Right renal cortex interstitium (tissue), 3 donors: ENCODE measurements around the gene C1QL4. TPM values are rescaled to one million over a fixed set of nuclear protein-coding genes. Genes with fewer than 3 reads are reported as not detected.
"Not testable (repeated sequence)": the region's sequence is repeated elsewhere in the genome, so short reads cannot be mapped to it uniquely, and the experiment has no call there.

Experiments used
- DNase-seq, 3 donors: peaks; one replicate each; pipeline ENCODE4 v3.0.0-alpha.2; 2013; ENCODE audit warnings: low read depth in 3 of 3, low spot score in 2 of 3
- polyA plus RNA-seq, 3 donors: library from polyadenylated mRNA; unstranded; fragments of 120-200 nt; gene quantifications; one replicate each; pipeline ENCODE4 v1.2.1, GENCODE V29; 2013; ENCODE audit not compliant: insufficient read length in 3 of 3

C1QL4 gene
- 1 to 10 TPM in 1 of 3 donors, under 1 TPM in 2; 0.94 to 1.5 (median 0.99) TPM for polyA plus RNA-seq

DNA sequence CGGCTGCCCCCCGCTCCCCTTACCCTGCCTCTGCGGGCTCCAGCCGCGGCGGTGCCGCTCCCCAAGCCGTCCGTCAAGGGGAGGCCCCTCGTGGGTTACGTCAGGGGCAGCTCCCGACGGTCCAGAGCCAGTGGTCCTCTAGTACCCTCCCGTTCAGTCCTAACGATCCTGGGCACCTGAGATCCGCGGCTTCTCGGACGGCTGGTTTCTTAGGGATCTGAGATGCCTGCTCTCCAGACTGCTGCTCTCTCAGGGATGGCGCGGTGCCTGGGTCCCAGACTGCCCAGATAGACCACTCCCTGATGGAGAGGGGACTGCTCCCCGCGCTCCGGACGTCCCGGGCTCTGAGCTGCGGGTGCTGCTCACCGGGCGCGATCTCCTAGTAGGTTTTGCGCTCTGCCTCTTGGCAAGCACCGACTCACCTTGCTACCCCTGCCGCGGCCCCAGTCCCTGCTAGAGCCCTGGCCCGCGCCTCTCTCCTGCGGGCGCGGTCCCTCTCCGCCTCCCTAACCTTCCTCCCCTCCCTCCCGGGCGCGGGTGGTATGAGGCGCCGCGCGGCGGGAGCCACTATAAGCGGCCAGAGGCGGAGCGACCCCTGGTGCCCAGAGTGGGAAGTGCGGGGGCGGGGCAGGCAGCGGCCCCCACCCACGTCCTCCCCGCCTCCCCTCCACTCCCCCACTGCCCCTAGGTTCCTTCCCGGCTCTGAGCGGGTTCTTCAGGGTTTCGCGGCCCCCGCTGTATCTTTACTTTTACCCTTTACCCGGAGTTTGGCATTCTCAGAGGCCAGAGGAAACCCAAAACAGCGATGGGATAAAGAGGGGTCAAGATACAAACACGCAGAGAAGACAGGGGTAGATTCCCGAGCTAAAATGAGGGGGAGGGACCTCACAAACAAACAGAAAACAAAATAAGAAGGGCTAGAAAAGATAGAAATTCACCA, at the start of gene C1QL4:
C1QL4 (minus strand) TSS at position 544 of the 940 bp plus-strand sequence. CDS start 711 bp downstream, outside the sequence.
- no peak for DNase-seq

DNA sequence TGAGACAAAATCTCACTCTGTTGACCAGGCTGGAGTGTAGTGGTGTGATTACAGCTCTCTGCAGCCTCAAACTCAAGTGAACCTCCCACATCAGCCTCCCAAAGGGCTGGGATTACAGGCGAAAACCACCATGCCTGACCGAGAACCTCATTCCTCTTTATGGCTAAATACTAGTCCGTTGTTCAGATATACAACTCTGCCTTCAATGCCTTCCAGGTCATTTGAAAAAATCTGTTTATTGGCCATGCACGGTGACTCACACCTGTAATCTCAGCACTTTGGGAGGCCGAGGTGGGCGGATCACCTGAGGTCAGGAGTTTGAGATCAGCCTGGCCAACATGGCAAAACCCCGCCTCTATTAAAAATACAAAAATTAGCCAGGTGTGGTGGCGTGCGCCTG, 43.2 kb upstream of the C1QL4 start:
- DNase-seq = not testable (repeated sequence)

DNA sequence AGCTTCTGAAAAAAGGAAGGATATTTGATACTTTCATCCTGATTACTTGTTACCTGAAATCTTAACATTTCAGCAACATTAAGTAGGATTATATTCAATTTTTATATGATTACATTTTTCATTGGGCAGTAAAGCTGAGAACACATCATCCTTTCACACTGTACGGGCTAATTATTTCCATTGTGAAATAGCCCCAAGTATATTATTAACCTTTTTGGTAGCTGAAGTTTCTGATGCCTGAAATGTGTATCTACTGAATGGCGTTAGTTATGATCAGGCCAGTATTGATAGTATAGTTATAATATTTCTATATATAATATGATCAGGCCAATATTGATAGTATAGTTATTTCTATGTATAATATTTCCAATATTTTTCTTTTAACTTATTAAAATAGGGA, 40.4 kb upstream of the C1QL4 start:
- DNase-seq = no peak

DNA sequence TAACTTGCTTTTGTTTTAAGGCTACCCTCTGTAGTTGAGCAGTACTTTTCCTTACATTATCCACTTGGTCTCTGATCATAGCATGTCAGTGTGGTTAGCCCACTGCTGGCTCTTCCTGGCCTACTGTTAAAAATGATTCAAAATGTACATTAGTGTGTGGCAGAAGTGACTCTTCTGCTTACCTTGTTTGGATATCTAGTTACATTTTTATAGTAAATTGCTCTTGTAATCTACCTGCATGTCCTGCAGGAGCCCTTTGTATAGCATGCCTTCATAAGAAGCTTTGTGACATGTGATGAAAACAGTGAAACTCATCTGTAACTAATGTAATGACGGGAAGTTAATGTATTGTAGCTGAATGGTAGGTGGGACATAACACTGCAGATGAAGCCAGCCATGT, 38.4 kb upstream of the C1QL4 start:
- DNase-seq = no peak

DNA sequence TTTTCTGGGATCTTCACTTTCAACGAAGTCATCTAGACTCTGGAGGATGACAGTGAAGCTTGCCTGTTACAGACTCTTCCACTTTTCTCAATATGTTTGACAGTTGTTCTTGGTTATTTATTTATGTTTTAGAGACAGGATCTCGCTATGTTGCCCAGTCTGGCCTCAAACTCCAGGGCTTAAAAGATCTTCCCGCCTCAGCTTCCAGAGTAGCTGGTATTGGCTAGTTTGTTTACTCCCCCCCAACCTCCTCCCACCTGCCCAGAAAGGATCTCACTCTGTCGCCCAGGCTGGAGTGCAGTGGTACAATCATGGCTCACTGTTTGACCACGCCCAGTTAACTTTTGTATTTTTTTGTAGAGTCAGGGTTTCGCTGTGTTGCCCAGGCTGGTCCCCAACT, 33.6 kb upstream of the C1QL4 start:
- no peak for DNase-seq

DNA sequence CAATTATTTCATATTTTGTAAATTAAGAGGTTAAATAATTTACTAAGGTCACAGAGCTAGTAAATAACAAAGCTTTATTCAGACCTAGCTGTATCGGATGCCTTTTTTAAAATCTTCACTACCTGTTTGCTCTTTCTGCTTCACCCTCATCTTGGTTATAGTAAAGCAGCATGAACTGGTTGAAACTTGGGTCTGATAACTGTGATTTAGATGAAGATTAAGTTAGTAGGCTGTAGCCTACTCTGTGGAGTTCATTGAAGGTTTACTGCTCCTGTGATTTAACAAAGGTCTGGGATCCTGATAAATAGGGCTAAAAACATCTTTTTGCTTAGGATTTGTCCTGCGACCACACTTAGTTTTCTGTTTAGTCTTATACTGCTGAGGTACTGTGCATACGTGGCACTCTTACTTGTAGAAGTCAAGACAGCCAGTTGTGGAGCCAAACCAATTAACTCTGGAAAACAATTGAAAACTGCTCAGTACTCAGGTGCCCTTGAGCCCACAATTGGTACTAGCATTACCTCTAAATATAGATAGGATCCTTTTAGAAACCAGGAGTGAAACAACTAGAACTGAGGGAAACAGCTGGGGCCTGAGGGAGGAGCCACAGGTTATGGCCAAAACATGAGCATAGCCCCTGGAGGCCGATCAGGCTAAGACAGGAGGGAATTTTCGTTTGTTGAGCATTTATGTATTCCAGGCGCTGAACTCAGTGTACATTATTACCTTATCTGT, 32.6 kb upstream of the C1QL4 start:
- no peak for DNase-seq

DNA sequence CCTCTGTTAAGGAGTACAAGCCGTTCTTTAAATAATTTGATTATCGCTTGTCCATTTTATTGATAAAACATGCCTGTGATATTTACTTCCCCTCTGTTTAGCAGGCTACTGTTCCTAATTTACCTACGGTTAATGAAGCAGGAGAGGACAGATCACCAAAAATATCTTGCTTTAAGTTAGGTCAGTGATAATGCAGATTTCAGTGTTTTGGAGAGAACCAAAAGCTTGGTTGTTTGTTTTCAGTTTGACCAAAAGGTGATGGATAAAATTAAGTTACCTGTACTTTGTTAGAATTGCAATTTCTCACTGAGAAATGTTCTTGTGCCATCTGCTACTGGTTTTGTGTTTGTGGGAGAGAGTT, 31.2 kb upstream of the C1QL4 start:
- DNase-seq = no peak

DNA sequence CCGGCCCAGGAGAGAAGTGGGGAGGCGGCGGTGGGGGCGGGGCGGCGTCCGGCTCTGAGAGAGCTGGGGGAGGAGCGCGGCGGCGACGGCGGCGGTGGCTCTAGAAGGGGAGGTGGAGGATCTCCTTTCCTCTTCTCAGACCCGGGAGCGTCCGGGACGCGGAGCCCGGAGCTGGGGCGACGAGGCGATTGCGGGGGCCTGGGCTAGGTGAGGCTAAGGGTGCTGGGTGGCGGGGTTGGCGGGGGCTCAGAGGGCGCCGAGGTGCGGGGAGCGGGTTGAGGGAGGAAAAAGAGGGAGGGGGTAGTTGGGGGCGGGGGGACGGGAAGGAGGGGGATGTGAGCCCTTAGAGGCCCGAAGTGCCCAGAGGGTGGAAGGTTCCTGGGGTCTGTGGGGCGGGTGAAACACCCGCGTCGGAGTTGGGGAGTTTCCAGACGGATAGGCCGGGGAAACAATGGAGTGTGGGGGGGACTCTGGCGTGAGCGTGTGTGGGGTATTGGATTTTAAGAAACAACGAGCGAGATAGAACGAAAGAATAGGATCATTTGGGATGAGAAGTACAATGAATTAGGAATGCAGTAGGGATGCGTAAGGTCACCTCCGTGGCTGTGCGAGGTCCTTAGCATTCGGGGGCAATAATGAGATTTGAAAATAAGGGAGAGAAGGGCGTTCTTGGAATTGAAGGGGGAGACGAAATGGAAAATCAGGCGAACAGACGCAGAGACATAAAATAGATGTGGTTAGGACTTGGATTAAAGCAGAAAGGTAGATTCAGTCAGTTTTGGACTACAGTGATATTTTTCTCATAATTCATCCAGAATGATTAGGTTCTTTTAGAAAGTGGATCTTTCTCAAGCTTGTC, 30.6 kb upstream of the C1QL4 start, which contains the start of gene SPATS2:
SPATS2 (plus strand) TSS at position 82 of the 859 bp plus-strand sequence. CDS start 93,551 bp downstream, outside the sequence.
- no peak for DNase-seq

DNA sequence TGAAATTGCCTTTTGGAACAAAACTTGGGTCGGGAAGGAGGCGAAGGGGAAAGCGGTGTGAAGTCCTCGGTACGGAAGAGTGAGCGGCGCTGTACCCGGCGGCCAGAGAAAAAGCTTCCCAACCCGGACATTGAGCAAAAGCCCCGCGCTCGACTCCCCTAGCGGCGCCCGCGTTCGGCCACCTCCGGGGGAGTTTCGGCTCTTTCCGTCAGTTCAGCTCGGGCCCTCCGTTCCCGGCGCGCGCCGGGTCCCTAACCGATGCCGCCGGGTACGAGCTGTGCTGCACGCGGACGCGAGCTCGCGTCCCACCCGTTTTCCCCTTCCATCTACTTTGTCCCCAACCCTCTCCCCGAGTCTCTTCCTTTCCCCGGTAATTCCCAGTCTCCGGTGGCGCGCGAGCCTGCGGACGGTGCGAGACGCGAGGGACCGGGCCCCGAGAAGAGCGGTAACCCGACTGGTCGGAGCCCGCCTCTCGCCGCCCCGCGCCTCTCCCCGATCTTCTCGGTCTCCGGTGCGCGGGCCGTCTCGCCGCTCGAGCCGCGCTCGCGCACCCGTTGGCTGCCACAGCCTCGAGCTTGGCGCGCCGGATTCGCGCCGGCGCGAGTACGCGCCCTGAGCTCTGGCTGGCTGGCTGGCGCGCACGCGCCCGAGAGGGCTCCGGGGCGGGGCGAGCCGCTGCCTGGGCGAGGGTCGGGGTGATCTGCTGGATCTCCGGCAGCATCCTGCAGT, 29.8 kb upstream of the C1QL4 start:
- peak in 2 of 3 donors; percentile 85 to 88 for DNase-seq

DNA sequence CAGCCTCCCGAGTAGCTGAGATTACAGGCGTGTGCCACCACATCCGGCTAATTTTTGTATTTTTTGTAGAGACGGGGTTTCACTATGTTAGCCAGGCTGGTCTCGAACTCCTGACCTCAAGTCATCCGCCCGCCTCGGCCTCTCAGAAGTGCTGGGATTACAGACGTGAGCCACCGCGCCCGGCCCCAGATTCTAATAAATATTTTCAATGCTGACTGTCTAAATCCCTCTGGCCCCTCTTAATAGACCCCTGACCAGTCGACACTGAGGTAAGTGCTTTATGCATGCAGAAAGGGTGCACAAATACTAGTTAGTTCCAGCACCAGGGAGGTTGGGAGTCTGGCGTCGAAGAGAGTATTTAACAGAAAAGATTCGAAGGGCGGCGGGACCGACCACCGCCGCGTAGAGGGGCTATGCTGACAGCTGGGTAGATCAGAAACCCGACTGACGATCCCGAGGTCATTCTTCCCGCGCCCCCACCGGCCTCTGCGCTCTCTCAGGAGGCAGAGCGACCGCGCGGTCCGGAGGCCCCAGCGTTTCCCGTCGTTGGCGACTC, 29.2 kb upstream of the C1QL4 start:
- DNase-seq = no peak

DNA sequence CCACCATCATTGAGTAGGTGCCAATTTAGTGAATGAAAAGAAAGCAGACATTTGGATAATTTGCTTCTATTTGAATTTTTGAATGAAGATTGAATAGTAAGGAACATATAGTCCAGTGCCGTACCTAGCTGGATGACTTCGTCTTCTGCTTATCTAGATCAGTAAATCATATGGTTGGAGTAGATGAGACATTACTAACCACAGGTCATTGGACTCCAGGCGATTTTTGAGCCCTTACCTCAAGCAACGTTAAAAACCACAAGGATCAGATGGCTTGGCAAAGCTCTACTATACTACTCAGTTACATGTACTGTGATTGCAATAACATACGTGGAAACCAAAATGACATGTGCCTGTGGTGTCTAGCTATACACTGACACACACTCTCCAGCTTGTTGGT, 28.6 kb upstream of the C1QL4 start:
- DNase-seq = no peak

DNA sequence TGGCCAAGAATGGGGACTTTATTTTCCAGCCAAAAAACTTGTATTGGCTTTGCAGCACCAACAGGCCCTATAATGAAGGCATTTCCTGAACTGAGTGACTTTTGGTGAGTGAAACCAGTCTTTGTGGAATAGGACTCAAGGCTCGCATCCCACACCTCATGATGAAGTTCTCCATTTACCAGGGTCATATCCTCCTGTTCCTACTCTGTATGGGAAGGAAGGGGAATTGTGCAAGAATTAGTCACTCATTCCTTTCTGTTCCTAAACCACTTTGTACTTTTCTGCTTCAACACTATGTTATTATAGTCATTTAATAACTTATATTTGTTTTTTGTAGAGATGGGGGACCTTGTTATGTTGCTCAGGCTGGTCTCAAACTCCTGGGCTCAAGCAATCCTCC, 28.0 kb upstream of the C1QL4 start:
- no peak for DNase-seq

DNA sequence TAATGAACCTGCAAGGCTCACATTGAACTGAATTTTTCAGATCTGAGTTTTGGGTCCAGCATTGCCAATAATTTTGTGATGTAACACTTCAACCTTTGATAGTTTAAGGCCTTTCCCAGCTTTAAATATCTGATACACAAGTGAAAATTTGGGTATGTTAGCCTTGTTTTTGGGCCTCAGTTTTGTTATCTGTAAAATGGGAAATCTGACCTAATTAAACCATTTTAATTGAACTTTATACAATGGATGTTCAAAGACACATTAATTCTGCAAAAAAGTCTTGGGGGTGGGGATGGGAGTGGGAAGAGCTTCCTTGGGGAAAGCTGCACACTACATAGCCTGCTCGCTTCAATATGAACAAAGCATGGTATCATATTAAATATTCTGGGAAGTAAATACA, 25.1 kb upstream of the C1QL4 start:
- DNase-seq = no peak

DNA sequence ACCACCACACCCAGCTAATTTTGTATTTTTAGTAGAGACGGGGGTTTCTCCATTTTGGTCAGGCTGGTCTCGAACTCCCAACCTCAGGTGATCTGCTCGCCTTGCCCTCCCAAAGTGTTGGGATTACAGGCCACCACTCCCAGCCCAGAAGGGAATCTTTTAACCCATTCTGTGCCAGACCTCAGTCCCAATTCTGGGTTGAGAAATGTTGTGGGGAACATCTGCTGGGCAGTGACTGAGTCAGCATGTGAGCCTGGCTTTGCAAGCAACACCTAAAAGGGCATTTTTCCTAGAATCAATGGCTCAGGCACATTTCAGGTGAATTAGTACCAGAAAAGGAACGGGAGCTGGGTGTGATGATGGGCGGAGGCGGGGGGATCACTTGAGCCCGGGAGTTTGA, 22.7 kb upstream of the C1QL4 start:
- no peak for DNase-seq

DNA sequence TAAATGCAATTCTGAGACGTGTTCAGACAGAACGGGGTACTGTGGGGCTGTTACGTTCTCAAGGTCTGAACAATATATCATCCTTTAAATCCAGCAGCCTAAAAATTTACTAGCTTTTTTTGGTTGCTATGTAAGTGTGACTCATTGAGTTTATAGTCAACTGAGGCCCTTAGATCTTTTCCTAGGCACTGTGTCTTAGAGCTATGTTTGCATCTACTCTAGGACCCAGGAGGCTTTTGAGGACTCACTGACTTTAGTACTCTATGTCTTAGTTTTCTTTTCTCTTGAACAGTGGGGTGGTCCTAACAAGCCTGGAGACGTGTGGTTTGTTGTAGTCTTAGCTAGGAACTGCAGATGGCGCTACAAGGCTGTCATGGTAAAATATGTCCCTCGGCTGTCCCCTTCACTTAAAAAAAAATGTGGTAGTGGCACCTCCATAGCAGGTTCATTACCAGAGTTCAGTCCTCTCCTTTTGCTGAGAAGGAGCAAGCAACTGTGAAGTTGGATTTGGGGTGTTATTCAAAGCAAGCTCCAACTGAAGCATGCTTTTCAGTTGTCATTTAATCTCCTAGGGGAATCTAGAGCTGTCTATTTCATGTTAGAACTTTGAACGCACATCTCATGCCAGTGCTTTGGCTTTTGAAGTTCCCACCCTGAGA, 21.6 kb upstream of the C1QL4 start:
- no peak for DNase-seq

DNA sequence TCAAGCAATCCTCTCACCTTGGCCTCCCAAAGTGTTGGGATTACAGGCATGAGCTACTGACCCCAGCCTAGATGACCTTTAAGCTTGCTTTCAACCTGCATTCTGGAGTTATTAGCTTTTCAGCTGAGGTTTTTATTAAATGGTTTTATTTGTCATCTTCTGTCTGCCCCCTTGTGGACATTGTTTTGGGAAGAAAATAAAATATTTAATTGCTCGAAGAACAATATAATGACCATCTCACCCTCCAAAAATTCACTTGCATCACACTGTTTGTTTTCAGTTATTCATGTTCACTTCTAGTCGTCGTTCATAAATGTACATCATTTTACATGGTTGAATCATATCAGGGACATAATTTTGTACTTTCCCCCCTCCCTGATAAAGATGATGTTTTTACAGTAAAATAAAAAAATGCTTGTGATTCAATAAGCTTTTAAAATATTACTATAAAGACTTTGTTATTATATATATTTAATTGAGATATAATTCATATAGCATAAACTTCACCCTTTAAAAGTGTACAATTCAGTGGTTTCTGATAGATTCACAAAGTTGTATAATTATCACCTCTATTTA, 20.2 kb upstream of the C1QL4 start:
- no peak for DNase-seq

DNA sequence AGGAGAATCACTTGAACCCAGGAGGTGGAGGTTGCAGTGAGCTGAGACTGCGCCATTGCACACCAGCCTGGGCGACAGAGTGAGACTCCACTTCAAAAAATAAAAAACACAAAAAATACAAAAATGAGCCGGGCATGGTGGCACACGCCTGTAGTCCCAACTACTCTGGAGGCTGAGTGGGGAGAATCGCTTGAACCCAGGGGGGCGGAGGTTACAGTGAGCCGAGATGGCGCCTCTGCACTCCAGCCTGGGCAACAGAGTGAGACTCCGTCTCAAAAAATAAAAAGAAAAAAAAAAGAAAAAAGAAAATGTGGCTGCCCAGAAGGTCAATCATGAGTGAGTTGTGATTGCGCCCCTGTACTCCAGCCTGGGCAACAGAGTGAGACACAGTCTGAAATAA, 18.9 kb upstream of the C1QL4 start:
- no peak for DNase-seq

DNA sequence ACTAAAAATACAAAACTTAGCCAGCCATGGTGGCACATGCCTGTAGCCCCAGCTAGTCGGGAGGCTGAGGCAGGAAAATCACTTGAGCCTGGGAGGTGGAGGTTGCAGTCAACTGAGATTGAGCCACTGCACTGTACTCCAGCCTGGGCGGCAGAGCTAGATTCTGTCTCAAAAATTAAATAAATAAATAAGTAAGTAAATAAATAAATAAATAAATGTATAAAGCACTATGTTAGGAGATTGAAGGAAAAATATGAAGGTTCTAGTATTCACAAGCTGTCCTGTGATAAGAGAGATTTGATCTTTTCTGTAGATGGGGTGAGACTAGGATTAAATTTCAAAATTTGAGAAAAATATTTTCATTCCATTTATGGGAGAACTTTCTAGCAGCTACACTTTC, 15.4 kb upstream of the C1QL4 start:
- DNase-seq = no peak

DNA sequence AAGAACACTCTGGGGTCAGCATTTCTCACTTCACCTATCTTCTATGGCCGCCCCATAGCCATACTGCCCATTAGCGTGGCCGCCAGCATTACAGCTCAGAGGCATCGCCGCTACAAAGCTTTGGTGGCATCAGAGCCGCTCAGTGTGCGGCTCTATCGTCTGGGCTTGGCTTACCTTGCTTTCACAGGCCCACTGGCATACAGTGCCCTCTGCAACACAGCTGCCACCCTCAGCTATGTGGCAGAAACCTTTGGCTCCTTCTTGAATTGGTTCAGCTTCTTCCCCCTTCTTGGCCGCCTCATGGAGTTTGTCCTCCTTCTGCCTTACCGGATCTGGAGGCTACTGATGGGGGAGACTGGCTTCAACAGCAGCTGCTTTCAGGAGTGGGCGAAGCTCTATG, 12.3 kb upstream of the C1QL4 start:
- DNase-seq = no peak
